ENCODE data around the gene HSPA4.
"Not testable (repeated sequence)": the region's sequence is repeated elsewhere in the genome, so short reads cannot be mapped to it uniquely, and the experiment has no call there.

Gene HSPA4

GRCh38 chr5:133050521-133050920, 1.3 kb upstream of the HSPA4 start:
- DNase-seq (ENCODE audit: low read depth): no peak

DNA sequence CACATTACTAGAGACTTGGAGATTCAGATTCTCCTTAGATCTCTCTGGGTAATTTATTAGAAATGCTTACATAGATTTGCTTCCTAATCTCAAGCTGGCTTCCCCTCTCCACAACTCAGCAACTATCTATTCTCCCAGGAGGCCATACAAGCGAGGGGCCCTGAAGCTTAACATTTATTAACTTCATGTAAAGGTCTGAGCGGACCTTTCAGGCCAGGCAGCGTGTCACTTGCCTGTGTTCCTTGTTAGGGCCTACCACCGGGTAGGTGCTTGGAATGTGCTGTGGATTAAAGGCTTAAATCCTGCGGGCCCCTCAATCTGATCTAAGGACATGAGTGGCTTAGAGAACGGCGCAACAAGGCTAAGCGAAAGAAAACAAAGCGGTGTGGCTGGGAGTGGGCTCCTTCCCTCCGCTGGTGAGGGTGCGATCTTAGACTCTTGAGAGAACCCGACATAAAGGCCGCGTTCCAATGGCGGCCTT, 712 bp upstream of the HSPA4 start:
- no peak for DNase-seq (ENCODE audit: low read depth)

- DNase-seq (ENCODE audit: low read depth): peak; percentile 23
Observed at GRCh38 chr5:133052317-133053175, 733 bp downstream of the HSPA4 start.

GRCh38 chr5:133053448-133053847, 1.6 kb downstream of the HSPA4 start:
- DNase-seq (ENCODE audit: low read depth): no peak

DNA sequence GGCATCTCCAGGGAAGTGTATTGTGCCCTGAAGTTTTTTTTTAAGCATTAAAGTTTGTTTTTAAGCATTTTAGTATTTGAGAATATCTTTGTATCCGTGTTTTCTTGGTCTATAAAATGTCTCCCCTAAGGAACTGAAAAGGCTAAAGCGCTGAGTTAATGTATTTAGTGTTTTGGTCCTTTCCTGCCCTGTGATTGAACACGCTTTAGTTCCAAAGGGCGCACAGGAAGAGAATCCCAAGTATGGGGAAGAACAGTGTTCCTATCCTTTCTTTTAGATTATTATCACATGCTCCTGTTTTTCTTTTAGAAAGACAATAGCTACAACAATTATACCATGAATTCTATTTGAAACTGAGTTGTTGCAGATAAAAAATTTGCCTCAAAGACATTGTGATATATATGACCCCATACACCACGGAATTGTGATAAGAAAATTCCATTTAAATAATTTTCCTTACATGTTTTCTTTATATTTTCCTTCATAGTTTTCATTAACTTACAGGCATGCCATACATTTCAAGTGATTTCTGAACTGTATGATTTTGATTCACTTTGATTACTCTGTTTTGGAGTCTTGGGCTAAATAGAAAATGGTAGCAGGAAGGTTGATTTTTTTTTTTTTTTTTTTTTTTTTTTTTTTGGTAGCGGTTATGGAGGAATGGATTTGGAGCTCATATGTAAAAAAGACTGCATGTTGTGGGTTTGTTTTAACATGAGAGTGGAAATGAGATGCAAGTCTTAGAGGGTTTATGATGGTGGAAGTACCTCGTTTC, 3.1 kb downstream of the HSPA4 start:
- DNase-seq (ENCODE audit: low read depth): no peak

DNA sequence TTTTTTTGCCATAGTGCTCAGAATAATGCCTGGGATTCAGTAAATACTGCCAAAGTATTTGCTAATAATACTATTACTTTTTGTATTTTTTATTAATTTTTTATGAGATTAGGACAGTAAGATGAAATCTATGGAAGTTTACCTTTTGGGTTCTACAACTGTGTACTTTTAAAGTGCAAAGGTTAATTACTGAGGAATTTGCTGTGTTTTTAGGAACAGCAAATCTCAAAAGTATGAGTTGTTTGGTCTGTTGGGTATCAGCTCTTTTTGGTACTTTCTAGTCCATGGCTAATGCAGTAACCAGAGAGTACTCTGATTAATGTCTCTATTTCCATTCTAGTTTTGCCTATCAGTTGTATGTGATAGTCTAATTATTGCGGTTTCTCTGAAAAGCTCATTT, 5.1 kb downstream of the HSPA4 start:
- no peak for DNase-seq (ENCODE audit: low read depth)

DNA sequence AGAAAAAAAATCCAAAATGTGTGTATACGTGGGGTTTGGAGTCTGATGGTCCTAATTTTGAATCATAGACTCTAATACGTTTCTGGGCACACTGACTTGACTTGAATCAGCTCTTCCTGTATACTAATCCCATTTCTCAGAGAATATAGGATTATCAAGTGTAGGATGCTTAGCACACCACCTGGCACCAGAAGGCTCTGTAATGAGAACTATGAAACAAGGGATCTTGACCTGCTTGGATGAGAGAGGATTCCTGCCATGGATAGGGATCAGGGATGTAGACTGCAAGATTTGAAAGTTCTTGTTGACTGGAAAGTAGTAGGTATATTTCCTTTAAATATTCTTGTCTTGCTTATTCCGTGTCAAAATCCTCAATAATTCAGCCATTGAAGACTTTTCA, 7.8 kb downstream of the HSPA4 start:
- no peak for DNase-seq (ENCODE audit: low read depth)

DNA sequence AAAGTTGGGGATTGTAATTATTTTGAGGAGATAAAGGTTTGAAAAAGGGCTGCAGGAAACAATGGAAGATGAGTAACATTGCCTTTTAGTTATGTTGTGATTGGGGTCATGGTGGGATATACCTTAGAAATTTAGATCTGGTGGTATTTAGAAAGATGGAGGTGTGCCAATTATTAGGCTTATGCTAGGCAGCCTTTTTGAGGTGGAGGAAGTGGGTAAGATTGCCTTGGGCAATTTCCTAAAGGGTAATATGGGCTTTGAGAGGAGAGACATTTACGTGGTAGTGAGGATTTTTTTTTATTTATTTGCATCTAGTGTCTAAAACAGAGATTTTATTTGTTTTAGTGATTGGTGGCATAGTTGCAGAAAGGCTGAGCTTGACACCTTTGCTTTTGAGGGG, 10.5 kb downstream of the HSPA4 start:
- no peak for DNase-seq (ENCODE audit: low read depth)

DNA sequence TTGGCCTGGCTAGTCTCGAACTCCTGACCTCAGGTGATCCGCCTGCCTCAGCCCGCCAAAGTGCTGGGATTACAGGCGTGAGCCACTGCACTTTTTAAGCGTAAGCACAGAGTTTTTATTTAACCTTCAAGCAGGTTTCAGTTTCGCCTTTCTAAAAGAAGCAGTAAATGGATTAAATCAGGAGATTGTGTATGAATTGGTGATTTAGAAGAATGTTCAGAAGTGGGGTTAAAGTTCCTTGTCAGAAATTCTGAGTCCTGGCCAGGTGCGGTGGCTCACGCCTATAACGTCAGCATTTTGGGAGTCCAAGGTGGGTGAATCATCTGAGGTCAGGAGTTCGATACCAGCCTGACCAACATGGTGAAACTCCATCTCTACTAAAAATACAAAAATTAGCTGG, 12.2 kb downstream of the HSPA4 start:
- DNase-seq (ENCODE audit: low read depth): no peak

- no peak for DNase-seq (ENCODE audit: low read depth)
Observed at GRCh38 chr5:133065471-133065870, 13.7 kb downstream of the HSPA4 start.

DNA sequence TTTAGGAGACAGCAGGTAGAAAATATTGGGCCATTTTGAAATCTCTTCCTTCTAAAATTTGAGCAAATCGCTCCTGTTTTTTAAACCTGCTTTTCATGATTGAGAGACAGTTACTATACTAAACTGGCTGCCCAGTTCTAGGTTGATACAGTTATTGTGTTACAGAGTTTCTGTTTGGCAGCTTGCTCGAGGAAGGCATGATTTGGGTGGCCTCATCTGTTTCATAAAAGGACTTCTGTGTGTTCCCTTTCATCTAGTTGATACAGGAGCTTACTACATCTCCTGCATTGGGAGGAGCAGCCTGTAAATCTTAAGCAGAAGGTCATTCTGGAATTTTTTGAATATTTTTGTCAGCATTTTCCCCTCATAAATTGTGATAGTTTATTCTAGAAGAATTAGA, 14.2 kb downstream of the HSPA4 start:
- DNase-seq (ENCODE audit: low read depth): no peak

- DNase-seq (ENCODE audit: low read depth): no peak
Observed at GRCh38 chr5:133072021-133072420, 20.2 kb downstream of the HSPA4 start.

- DNase-seq (ENCODE audit: low read depth): no peak
Observed at GRCh38 chr5:133075572-133076536, 24.0 kb downstream of the HSPA4 start.

DNA sequence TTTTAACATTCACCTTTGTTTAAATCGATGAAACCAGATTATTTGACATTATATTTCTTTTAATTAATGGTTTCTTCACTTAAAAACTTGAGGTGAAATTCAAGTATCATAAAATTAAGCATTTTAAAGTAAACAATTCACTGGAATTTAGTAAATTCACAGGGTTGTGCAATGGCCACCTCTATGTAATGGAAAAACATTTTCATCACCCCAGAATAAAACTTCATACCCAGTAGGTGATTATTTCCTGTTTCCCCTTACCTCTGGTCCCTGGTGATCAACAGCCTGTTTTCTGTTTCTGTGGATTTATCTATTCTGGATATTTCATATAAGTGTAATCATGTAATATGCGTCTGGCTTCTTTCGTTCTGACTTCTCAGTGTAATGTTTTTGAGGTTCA, 27.2 kb downstream of the HSPA4 start:
- DNase-seq (ENCODE audit: low read depth): no peak

GRCh38 chr5:133081036-133081435, 29.2 kb downstream of the HSPA4 start:
- no peak for DNase-seq (ENCODE audit: low read depth)

DNA sequence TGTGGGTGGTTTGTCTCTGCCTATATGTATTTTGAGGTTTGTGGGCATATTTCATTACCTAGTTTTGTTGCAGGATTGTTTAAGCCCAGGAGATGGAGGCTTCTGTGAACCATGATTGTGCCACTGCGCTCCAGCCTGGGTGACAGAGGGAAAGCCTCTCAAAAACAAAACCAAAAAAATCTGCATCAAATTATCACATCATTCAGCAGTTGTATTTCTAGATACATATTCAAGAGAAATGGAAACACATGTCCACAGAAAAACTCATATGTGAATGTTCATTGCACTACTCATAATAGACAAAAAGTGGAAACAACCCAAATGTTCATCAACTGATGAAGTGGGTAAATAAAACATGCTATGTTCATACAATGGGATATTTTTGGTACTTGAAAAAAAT, 29.9 kb downstream of the HSPA4 start:
- no peak for DNase-seq (ENCODE audit: low read depth)

GRCh38 chr5:133082128-133082527, 30.3 kb downstream of the HSPA4 start:
- DNase-seq (ENCODE audit: low read depth): no peak

DNA sequence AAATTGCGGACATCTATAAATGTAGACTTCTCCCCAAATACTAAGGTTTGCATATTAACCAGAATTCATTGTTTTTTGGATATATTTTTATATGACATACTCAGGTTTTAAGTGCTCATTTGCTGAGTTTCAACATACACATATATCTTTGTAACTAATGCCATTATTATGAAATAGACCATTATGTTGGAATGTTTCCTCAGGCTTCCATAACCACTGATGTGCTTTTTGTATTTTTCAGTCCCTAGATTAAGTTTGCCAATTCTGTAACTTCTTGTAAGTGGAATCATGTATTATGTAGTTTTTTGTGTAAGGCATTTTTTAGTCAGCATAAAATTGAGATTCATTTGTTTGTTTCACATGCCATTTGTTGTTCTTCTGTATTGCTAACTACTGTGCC, 32.1 kb downstream of the HSPA4 start:
- DNase-seq (ENCODE audit: low read depth): no peak

- DNase-seq (ENCODE audit: low read depth): not testable (repeated sequence)
Observed at GRCh38 chr5:133085171-133085570, 33.4 kb downstream of the HSPA4 start.

- no peak for DNase-seq (ENCODE audit: low read depth)
Observed at GRCh38 chr5:133086366-133086875, 34.6 kb downstream of the HSPA4 start.

- DNase-seq (ENCODE audit: low read depth): no peak
Observed at GRCh38 chr5:133088064-133088463, 36.3 kb downstream of the HSPA4 start.

GRCh38 chr5:133091034-133091433, 39.2 kb downstream of the HSPA4 start:
- no peak for DNase-seq (ENCODE audit: low read depth)

All from HS-27A (cell line).